ENCODE data around the gene TMEM209. TPM values are rescaled to one million over a fixed set of nuclear protein-coding genes. Genes with fewer than 3 reads are reported as not detected.

Gene TMEM209
- total and polyA plus RNA-seq, 2 experiments from 2014 or later, result 11.7 to 18.3 TPM

- Histone ChIP-seq H3K9me3 (ENCODE audit: low read depth) (no peaks in the 10 kb centered on the region), H2AFZ (no peak overlapping the region), H4K20me1 (ENCODE audit: insufficient read depth) (no peaks in the 10 kb centered on the region), H3K9ac (no peak overlapping the region), H3K4me1 (ENCODE audit: insufficient read depth) (no peaks in the 10 kb centered on the region), H3K4me2 (ENCODE audit: unreplicated experiment) (no peak overlapping the region), H3K27me3 (replicated peaks; ENCODE audit: insufficient read depth) (no peaks in the 10 kb centered on the region), H3K9me2 (ENCODE audit: insufficient read depth) (no peaks in the 10 kb centered on the region), H3K27ac (no peak overlapping the region), H3F3A (ENCODE audit: insufficient read depth) (no peaks in the 10 kb centered on the region), H3K79me2 (ENCODE audit: insufficient read depth) (no peaks in the 10 kb centered on the region), H3K36me3 (ENCODE audit: low read depth) (no peaks in the 10 kb centered on the region), H3K4me3 (no peak overlapping the region)
- DNase-seq, result no peak
- in situ Hi-C loops (cut with MboI), result no loop called here
- 62 to 68% methylated on average over 26 to 31 of the region's 31 CpGs for WGBS, 2 experiments (ENCODE audit: low coverage in 1 of 2, low lambda C conversion rate in 2 of 2, missing lambda C conversion rate in 2 of 2)
- TF ChIP-seq EZH2phosphoT487 (IDR thresholded peaks at IDR 0.05; ENCODE audit: insufficient read depth, low read depth) (no peak), EZH2 (IDR thresholded peaks at IDR 0.05; ENCODE audit: insufficient read depth, poor library complexity, severe bottlenecking) (no peak)
These were observed 50.5 kb downstream of the TMEM209 start for GRCh38 chr7:130154501-130155317.

- no peaks in the 10 kb centered on the region for H3K9me3 ChIP-seq (ENCODE audit: low read depth)
These were observed 51.1 kb downstream of the TMEM209 start for GRCh38 chr7:130154131-130154500.

GRCh38 chr7:130153211-130153908 lies 51.8 kb downstream of the TMEM209 start:
- 78 to 84% methylated on average over 23 to 27 of the region's 29 CpGs for WGBS, 2 experiments (ENCODE audit: low coverage in 1 of 2, low lambda C conversion rate in 2 of 2, missing lambda C conversion rate in 2 of 2)
- in situ Hi-C loops (cut with MboI), result no loop called here
- no peak overlapping the region for H3K4me2 ChIP-seq (ENCODE audit: unreplicated experiment)
- no peak for TF ChIP-seq EZH2 (IDR thresholded peaks at IDR 0.05; ENCODE audit: insufficient read depth, poor library complexity, severe bottlenecking)
- no peak for TF ChIP-seq EZH2phosphoT487 (IDR thresholded peaks at IDR 0.05; ENCODE audit: insufficient read depth, low read depth)
- no peak overlapping the region for H3K4me3 ChIP-seq
- no peak overlapping the region for H3K9ac ChIP-seq
- H3K79me2 ChIP-seq (ENCODE audit: insufficient read depth), result no peaks in the 10 kb centered on the region
- no peak overlapping the region for H2AFZ ChIP-seq
- no peaks in the 10 kb centered on the region for H3K27me3 ChIP-seq (replicated peaks; ENCODE audit: insufficient read depth)
- no peaks in the 10 kb centered on the region for H3K4me1 ChIP-seq (ENCODE audit: insufficient read depth)
- no peaks in the 10 kb centered on the region for H3K9me3 ChIP-seq (ENCODE audit: low read depth)
- no peaks in the 10 kb centered on the region for H4K20me1 ChIP-seq (ENCODE audit: insufficient read depth)
- no peaks in the 10 kb centered on the region for H3K36me3 ChIP-seq (ENCODE audit: low read depth)
- H3K9me2 ChIP-seq (ENCODE audit: insufficient read depth), result no peaks in the 10 kb centered on the region
- H3F3A ChIP-seq (ENCODE audit: insufficient read depth), result no peaks in the 10 kb centered on the region
- no peak overlapping the region for H3K27ac ChIP-seq
- DNase-seq, result no peak

More at GRCh38 chr7:130154131-130154500, 51.1 kb downstream of the TMEM209 start:
- Histone ChIP-seq H3K4me1 (ENCODE audit: insufficient read depth) (no peaks in the 10 kb centered on the region), H2AFZ (no peak overlapping the region), H3K36me3 (ENCODE audit: low read depth) (no peaks in the 10 kb centered on the region), H3K27me3 (replicated peaks; ENCODE audit: insufficient read depth) (no peaks in the 10 kb centered on the region), H4K20me1 (ENCODE audit: insufficient read depth) (no peaks in the 10 kb centered on the region), H3F3A (ENCODE audit: insufficient read depth) (no peaks in the 10 kb centered on the region), H3K9ac (no peak overlapping the region), H3K9me2 (ENCODE audit: insufficient read depth) (no peaks in the 10 kb centered on the region), H3K4me2 (ENCODE audit: unreplicated experiment) (no peak overlapping the region), H3K27ac (no peak overlapping the region), H3K79me2 (ENCODE audit: insufficient read depth) (no peaks in the 10 kb centered on the region), H3K4me3 (no peak overlapping the region)
- no peak for DNase-seq
- in situ Hi-C loops (cut with MboI), result no loop called here
- TF ChIP-seq EZH2 (IDR thresholded peaks at IDR 0.05; ENCODE audit: insufficient read depth, poor library complexity, severe bottlenecking) (no peak), EZH2phosphoT487 (IDR thresholded peaks at IDR 0.05; ENCODE audit: insufficient read depth, low read depth) (no peak)
- 16 to 31% methylated on average over 4 to 6 of the region's 6 CpGs for WGBS, 2 experiments (ENCODE audit: low coverage in 1 of 2, low lambda C conversion rate in 2 of 2, missing lambda C conversion rate in 2 of 2)

- DNase-seq, result peak; percentile 43
- 56 to 65% methylated on average over 17 of the region's 17 CpGs for WGBS, 2 experiments (ENCODE audit: low coverage in 1 of 2, low lambda C conversion rate in 2 of 2, missing lambda C conversion rate in 2 of 2)
- H3K9me3 ChIP-seq (ENCODE audit: low read depth), result no peaks in the 10 kb centered on the region
These were observed 52.6 kb downstream of the TMEM209 start for GRCh38 chr7:130152493-130153210.

More at GRCh38 chr7:130152493-130153210, 52.6 kb downstream of the TMEM209 start:
- Histone ChIP-seq H3K27me3 (replicated peaks; ENCODE audit: insufficient read depth) (no peaks in the 10 kb centered on the region), H3K4me3 (no peak overlapping the region), H4K20me1 (ENCODE audit: insufficient read depth) (no peaks in the 10 kb centered on the region), H3K79me2 (ENCODE audit: insufficient read depth) (no peaks in the 10 kb centered on the region), H3K4me1 (ENCODE audit: insufficient read depth) (no peaks in the 10 kb centered on the region), H2AFZ (no peak overlapping the region), H3K9ac (no peak overlapping the region), H3K36me3 (ENCODE audit: low read depth) (no peaks in the 10 kb centered on the region), H3F3A (ENCODE audit: insufficient read depth) (no peaks in the 10 kb centered on the region), H3K4me2 (ENCODE audit: unreplicated experiment) (no peak overlapping the region), H3K27ac (no peak overlapping the region), H3K9me2 (ENCODE audit: insufficient read depth) (no peaks in the 10 kb centered on the region)
- TF ChIP-seq EZH2phosphoT487 (IDR thresholded peaks at IDR 0.05; ENCODE audit: insufficient read depth, low read depth) (no peak), EZH2 (IDR thresholded peaks at IDR 0.05; ENCODE audit: insufficient read depth, poor library complexity, severe bottlenecking) (no peak)
- in situ Hi-C loops (cut with MboI), result no loop called here
